Activated CD4-positive, CD25-positive, alpha-beta regulatory T cell (primary cell): ENCODE measurements around the gene HSPA6.
"Not testable (repeated sequence)": the region's sequence is repeated elsewhere in the genome, so short reads cannot be mapped to it uniquely, and the experiment has no call there.

Source experiments
- DNase-seq, 4 experiments: peaks; one replicate each; lab custom pipeline; 2025; lab: John Stamatoyannopoulos, UW

HSPA6 gene

GRCh38 chr1:161532644-161533567 lies 8.6 kb downstream of the HSPA6 start:
- DNase-seq: not testable (repeated sequence)

- not testable (repeated sequence) for DNase-seq
Measured at GRCh38 chr1:161537068-161537669, 12.8 kb downstream of the HSPA6 start.

- not testable (repeated sequence) for DNase-seq
Measured at GRCh38 chr1:161538925-161539479, 14.7 kb downstream of the HSPA6 start.

- DNase-seq: peak; percentile 40 to 99 (median 81)
Measured at GRCh38 chr1:161539731-161540569, 15.6 kb downstream of the HSPA6 start.

GRCh38 chr1:161540570-161540960 lies 16.2 kb downstream of the HSPA6 start:
- not testable (repeated sequence) for DNase-seq

- DNase-seq: not testable (repeated sequence)
Measured at GRCh38 chr1:161542091-161542559, 17.8 kb downstream of the HSPA6 start.

GRCh38 chr1:161543125-161543524 lies 18.8 kb downstream of the HSPA6 start:
- DNase-seq: not testable (repeated sequence)

- DNase-seq: not testable (repeated sequence)
Measured at GRCh38 chr1:161545005-161545731, 20.8 kb downstream of the HSPA6 start.

GRCh38 chr1:161547995-161548741 lies 23.8 kb downstream of the HSPA6 start:
- not testable (repeated sequence) for DNase-seq

- not testable (repeated sequence) for DNase-seq
Measured at GRCh38 chr1:161548749-161549406, 24.5 kb downstream of the HSPA6 start.

GRCh38 chr1:161549652-161550051 lies 25.3 kb downstream of the HSPA6 start, which contains the start of gene FCGR3A:
Gene FCGR3A, minus strand, starts transcription at chr1:161549818. Its CDS starts 82 bp downstream, at chr1:161549736.
- DNase-seq: no peak

GRCh38 chr1:161550942-161551341 lies 26.6 kb downstream of the HSPA6 start:
- not testable (repeated sequence) for DNase-seq

- DNase-seq: not testable (repeated sequence)
Measured at GRCh38 chr1:161553631-161554030, 29.3 kb downstream of the HSPA6 start.

GRCh38 chr1:161554340-161554739 lies 30.0 kb downstream of the HSPA6 start:
- DNase-seq: not testable (repeated sequence)

GRCh38 chr1:161554815-161555417 lies 30.6 kb downstream of the HSPA6 start:
- DNase-seq: not testable (repeated sequence)

GRCh38 chr1:161556143-161556542 lies 31.8 kb downstream of the HSPA6 start:
- DNase-seq: not testable (repeated sequence)

GRCh38 chr1:161556990-161557389 lies 32.6 kb downstream of the HSPA6 start:
- DNase-seq: not testable (repeated sequence)

GRCh38 chr1:161557506-161558450 lies 33.4 kb downstream of the HSPA6 start:
- not testable (repeated sequence) for DNase-seq
